HepG2 (cell line): ENCODE data around the gene TBC1D20. TPM values are rescaled to one million over a fixed set of nuclear protein-coding genes. Genes with fewer than 3 reads are reported as not detected.
A peak's percentile ranks its signal among the peaks of the same experiment; 100 is the strongest.

ENCODE experiments used
- ATF1 ChIP-seq: IDR thresholded peaks from 2 replicates; pipeline ENCODE4 v1.6.1; 2016; ENCODE audit warnings: mild to moderate bottlenecking, control low read depth
- FOXO4 ChIP-seq: sonication (generic); formaldehyde crosslinking; conservative IDR thresholded peaks from 2 replicates; pipeline ENCODE4 v1.8.1; 2023; ENCODE audit warnings: missing genetic modification reagents
- HMGXB3 ChIP-seq: sonication (generic); formaldehyde crosslinking; IDR thresholded peaks from 2 replicates; pipeline ENCODE4 v1.4.0; 2020; ENCODE audit warnings: missing genetic modification reagents, borderline replicate concordance
- KDM1A ChIP-seq: IDR thresholded peaks from 2 replicates; pipeline ENCODE4 v1.6.1; 2016; ENCODE audit warnings: missing compliant biosample characterization
- KDM2A ChIP-seq: sonication (generic); formaldehyde crosslinking; IDR thresholded peaks from 2 replicates; pipeline ENCODE4 v1.4.0; 2020; ENCODE audit warnings: low read depth, missing genetic modification reagents, borderline replicate concordance
- MED1 ChIP-seq: sonication (generic); formaldehyde crosslinking; IDR thresholded peaks from 2 replicates; pipeline ENCODE4 v1.4.0; 2020; ENCODE audit warnings: missing genetic modification reagents
- NCOA1 ChIP-seq: sonication (generic); formaldehyde crosslinking; IDR thresholded peaks from 2 replicates; pipeline ENCODE4 v1.9.0; 2021; ENCODE audit warnings: missing genetic modification reagents
- PAWR ChIP-seq: sonication (generic); formaldehyde crosslinking; IDR thresholded peaks from 2 replicates; pipeline ENCODE4 v1.4.0; 2020; ENCODE audit warnings: missing genetic modification reagents, mild to moderate bottlenecking, borderline replicate concordance
- PITX1 ChIP-seq: sonication (generic); formaldehyde crosslinking; IDR thresholded peaks from 2 replicates; pipeline ENCODE4 v1.5.1; 2020; ENCODE audit warnings: mild to moderate bottlenecking, missing genetic modification reagents
- RFX1 ChIP-seq: fragments of 450-650 bp; IDR thresholded peaks from 2 replicates; pipeline ENCODE4 v1.6.1; 2017
- RNF219 ChIP-seq: sonication (generic); formaldehyde crosslinking; IDR thresholded peaks from 2 replicates; pipeline ENCODE4 v1.5.0; 2020; ENCODE audit warnings: mild to moderate bottlenecking, missing genetic modification reagents
- TMF1 ChIP-seq: sonication (generic); formaldehyde crosslinking; IDR thresholded peaks from 2 replicates; pipeline ENCODE4 v1.8.1; 2022; ENCODE audit warnings: low read depth, missing genetic modification reagents
- ZMAT3 ChIP-seq: sonication (generic); formaldehyde crosslinking; conservative IDR thresholded peaks from 2 replicates; pipeline ENCODE4 v1.7.0; 2021; ENCODE audit warnings: missing genetic modification reagents
- ZMYM2 ChIP-seq: sonication (generic); formaldehyde crosslinking; IDR thresholded peaks from 2 replicates; pipeline ENCODE4 v1.8.0; 2022; ENCODE audit warnings: mild to moderate bottlenecking, missing genetic modification reagents
- ZMYM3 ChIP-seq: sonication (generic); formaldehyde crosslinking; IDR thresholded peaks from 2 replicates; pipeline ENCODE4 v1.5.1; 2020; ENCODE audit warnings: mild to moderate bottlenecking, missing genetic modification reagents
- ZNF121 ChIP-seq: sonication (generic); formaldehyde crosslinking; IDR thresholded peaks from 2 replicates; pipeline ENCODE4 v1.5.0; 2020; ENCODE audit warnings: mild to moderate bottlenecking, missing genetic modification reagents
- ZNF232 ChIP-seq: sonication (generic); formaldehyde crosslinking; IDR thresholded peaks from 2 replicates; pipeline ENCODE4 v1.4.0; 2020; ENCODE audit warnings: missing genetic modification reagents, borderline replicate concordance
- ZNF615 ChIP-seq: sonication (generic); formaldehyde crosslinking; IDR thresholded peaks from 2 replicates; pipeline ENCODE4 v1.5.0; 2020; ENCODE audit warnings: mild to moderate bottlenecking, missing genetic modification reagents, borderline replicate concordance
- ZNF776 ChIP-seq: sonication (generic); formaldehyde crosslinking; IDR thresholded peaks from 2 replicates; pipeline ENCODE4 v1.4.0; 2020; ENCODE audit warnings: mild to moderate bottlenecking, missing genetic modification reagents
- ZNF879 ChIP-seq: sonication (generic); formaldehyde crosslinking; IDR thresholded peaks from 2 replicates; pipeline ENCODE4 v1.8.1; 2023; ENCODE audit warnings: missing genetic modification reagents
- polyA plus RNA-seq, 8 experiments: library from polyadenylated mRNA; depleted of rRNA in 3 of 8; stranded (reverse) in 7 of 8; unstranded in 1 of 8; fragments of >200 nt; fragmentation: Illumina TruSeq in 4 of 8; extraction: Trizol in 4 of 8; gene quantifications; 2 replicates each; pipeline versions ENCODE4 v1.2.1 to v1.2.3, GENCODE V29; 2011 to 2016; ENCODE audit warnings: low read depth in 4 of 8, missing spikeins in 1 of 8, mixed read lengths in 1 of 8; ENCODE audit not compliant: insufficient read depth in 1 of 8
- total RNA-seq, 5 experiments: library from RNA; depleted of rRNA; stranded (reverse); fragments of >200 nt; fragmentation: Illumina TruSeq; extraction: Trizol; gene quantifications; 2 replicates each; pipeline ENCODE4 v1.2.3, GENCODE V29; 2016; ENCODE audit warnings: low read depth in 1 of 5

TBC1D20 gene
- total and polyA plus RNA-seq, 2 of the 13 experiments (the other 11 are each of a cell fraction or from before 2014, with no cell fraction given): 36.6 to 47.1 TPM

- TF ChIP-seq ZNF121 (peak; percentile 96), MED1 (CRISPR knock-in tag) (0 out of 2 replicates have a peak, but pooled peaks have one; percentile 9), TMF1 (CRISPR knock-in tag) (0 out of 2 replicates have a peak, but pooled peaks have one; percentile 32), NCOA1 (CRISPR knock-in tag) (no peak), ZMYM3 (CRISPR knock-in tag) (peak; percentile 4), PITX1 (CRISPR knock-in tag) (no peak), ZMYM2 (0 out of 2 replicates have a peak, but pooled peaks have one; percentile 26), KDM2A (CRISPR knock-in tag) (0 out of 2 replicates have a peak, but pooled peaks have one; percentile 2), RFX1 (peak; percentile 70), ZNF615 (CRISPR knock-in tag) (0 out of 2 replicates have a peak, but pooled peaks have one; percentile 63), FOXO4 (CRISPR knock-in tag) (no peak), ATF1 (CRISPR knock-in tag) (no peak), ZMAT3 (CRISPR knock-in tag) (0 out of 2 replicates have a peak, but pooled peaks have one; percentile 24), HMGXB3 (CRISPR knock-in tag) (peak; percentile 30; the same call in 1 of the 2 replicates), RNF219 (CRISPR knock-in tag) (0 out of 2 replicates have a peak, but pooled peaks have one; percentile 34), PAWR (no peak), KDM1A (CRISPR knock-in tag) (no peak), ZNF776 (no peak), ZNF232 (CRISPR knock-in tag) (0 out of 2 replicates have a peak, but pooled peaks have one; percentile 14), ZNF879 (CRISPR knock-in tag) (0 out of 2 replicates have a peak, but pooled peaks have one; percentile 32)
These were observed 10.6 kb upstream of the TBC1D20 start (continued) for GRCh38 chr20:472889-473292.
